ENCODE data around the gene PLXNB1. TPM values are rescaled to one million over a fixed set of nuclear protein-coding genes. Genes with fewer than 3 reads are reported as not detected.

Gene PLXNB1
- total RNA-seq, 2 donors from 2014 or later: 2.4 to 4.1 TPM

- ATAC-seq (no peak), DNase-seq (no peak)
- H3K36me3 Mint-ChIP-seq (ENCODE audit: low read depth): no peaks in the 10 kb centered on the region
- H3K9me3 ChIP-seq (ENCODE audit: control insufficient read depth, low read length, poor library complexity, severe bottlenecking): no peaks in the 10 kb centered on the region
- no peak overlapping the region for H3K27ac Mint-ChIP-seq
- no peaks in the 10 kb centered on the region for H3K27me3 Mint-ChIP-seq
- no peak overlapping the region for H3K4me3 Mint-ChIP-seq
- H3K4me1 Mint-ChIP-seq: peaks cover 6% of the 10 kb centered on the region
Measured at GRCh38 chr3:48367201-48367600, 62.7 kb downstream of the PLXNB1 start.

GRCh38 chr3:48364840-48365239, 65.0 kb downstream of the PLXNB1 start:
- H3K27me3 Mint-ChIP-seq: no peaks in the 10 kb centered on the region
- no peak for ATAC-seq
- H3K36me3 Mint-ChIP-seq (ENCODE audit: low read depth): no peaks in the 10 kb centered on the region
- no peak overlapping the region for H3K27ac Mint-ChIP-seq
- no peaks in the 10 kb centered on the region for H3K9me3 ChIP-seq (ENCODE audit: control insufficient read depth, low read length, poor library complexity, severe bottlenecking)
- no peak for DNase-seq
- H3K4me1 Mint-ChIP-seq: no peaks in the 10 kb centered on the region
- no peak overlapping the region for H3K4me3 Mint-ChIP-seq

- no peaks in the 10 kb centered on the region for H3K9me3 ChIP-seq (ENCODE audit: control insufficient read depth, low read length, poor library complexity, severe bottlenecking)
- DNase-seq (no peak), ATAC-seq (no peak)
- no peak overlapping the region for H3K27ac Mint-ChIP-seq
- H3K36me3 Mint-ChIP-seq (ENCODE audit: low read depth): no peaks in the 10 kb centered on the region
- H3K4me1 Mint-ChIP-seq: no peaks in the 10 kb centered on the region
- H3K27me3 Mint-ChIP-seq: no peaks in the 10 kb centered on the region
- H3K4me3 Mint-ChIP-seq: no peak overlapping the region
Measured at GRCh38 chr3:48361928-48362327, 68.0 kb downstream of the PLXNB1 start.

- ATAC-seq: no peak
- DNase-seq: no peak
- Mint-ChIP-seq H3K27ac (no peak overlapping the region), H3K27me3 (peaks cover 38% of the 10 kb centered on the region), H3K4me3 (no peak overlapping the region), H3K4me1 (no peaks in the 10 kb centered on the region), H3K36me3 (ENCODE audit: low read depth) (peaks cover 6% of the 10 kb centered on the region)
- no peaks in the 10 kb centered on the region for H3K9me3 ChIP-seq (ENCODE audit: control insufficient read depth, low read length, poor library complexity, severe bottlenecking)
Measured at GRCh38 chr3:48356419-48356818, 73.5 kb downstream of the PLXNB1 start.

GRCh38 chr3:48353987-48354386, 75.9 kb downstream of the PLXNB1 start:
- H3K4me1 Mint-ChIP-seq: no peaks in the 10 kb centered on the region
- no peak overlapping the region for H3K27ac Mint-ChIP-seq
- no peak for DNase-seq
- no peaks in the 10 kb centered on the region for H3K9me3 ChIP-seq (ENCODE audit: control insufficient read depth, low read length, poor library complexity, severe bottlenecking)
- peaks cover 42% of the 10 kb centered on the region for H3K27me3 Mint-ChIP-seq
- H3K36me3 Mint-ChIP-seq (ENCODE audit: low read depth): peaks cover 6% of the 10 kb centered on the region
- no peak for ATAC-seq
- H3K4me3 Mint-ChIP-seq: no peak overlapping the region

Other genes with a start within 250 kb of the PLXNB1 start
- under 1 TPM; 0.22 to 0.44 TPM for gene CDC25A, start 241.7 kb downstream of the PLXNB1 start, total RNA-seq
- gene CAMP, start 206.6 kb downstream of the PLXNB1 start, total RNA-seq: not detected
- 10 to 100 TPM; 31.0 to 35.4 TPM for gene ZNF589, start 189.0 kb downstream of the PLXNB1 start, total RNA-seq
- gene NME6, start 128.7 kb downstream of the PLXNB1 start, total RNA-seq: 10 to 100 TPM; 13.4 to 17.0 TPM
- gene SPINK8, start 96.4 kb downstream of the PLXNB1 start, total RNA-seq: not detected
- not detected for gene FBXW12, start 57.9 kb downstream of the PLXNB1 start, total RNA-seq
- gene CCDC51, start 10.0 kb upstream of the PLXNB1 start, total RNA-seq: 1 to 10 TPM; 4.1 TPM
- 100 to 1,000 TPM; 226 to 233 TPM for gene TMA7, start 10.2 kb upstream of the PLXNB1 start, total RNA-seq
- gene ATRIP, start 16.7 kb upstream of the PLXNB1 start, total RNA-seq: 1 to 10 TPM; 7.6 to 9.3 TPM
- gene SHISA5, start 74.1 kb upstream of the PLXNB1 start, total RNA-seq: 100 to 1,000 TPM; 148 to 188 TPM
- 1 to 10 TPM; 1.6 to 3.3 TPM for gene PFKFB4, start 126.7 kb upstream of the PLXNB1 start, total RNA-seq
- not detected for gene UCN2, start 133.7 kb upstream of the PLXNB1 start, total RNA-seq
- gene COL7A1, start 165.2 kb upstream of the PLXNB1 start, total RNA-seq: under 1 TPM; 0.73 to 0.94 TPM
- 10 to 100 TPM; 86.1 to 92.1 TPM for gene UQCRC1, start 179.6 kb upstream of the PLXNB1 start, total RNA-seq
- gene TMEM89, start 191.7 kb upstream of the PLXNB1 start, total RNA-seq: under 1 TPM in 1 of 2 donors, not detected in 1; 0.55 TPM
- 10 to 100 TPM; 16.4 to 22.1 TPM for gene SLC26A6, start 205.4 kb upstream of the PLXNB1 start, total RNA-seq
- gene CELSR3, start 232.8 kb upstream of the PLXNB1 start, total RNA-seq: 1 to 10 TPM; 6.0 to 6.9 TPM